Pancreas (tissue), 10 donors: ENCODE results near the gene GNAS-AS1. TPM values are rescaled to one million over a fixed set of nuclear protein-coding genes. Genes with fewer than 3 reads are reported as not detected.

Experiments used
- ATAC-seq, 4 donors: fragments of 200-7000 bp; cut with Tn5 transposase; one replicate each; pipeline versions ENCODE4 v1.8.0 to v1.9.1; 2020; ENCODE audit warnings: mild to moderate bottlenecking in 4 of 4, moderate library complexity in 4 of 4
- DNase-seq, 6 donors: peaks; one replicate each; pipeline ENCODE4 v3.0.0-alpha.2; 2020
- FAIRE-seq: peaks from 2 replicates; lab custom pipeline; 2012; peaks lifted over from hg19 to GRCh38; lab: Jason Lieb, UNC
- H3K27ac ChIP-seq, 4 donors: fragments of 200-600 bp; sonication (generic); 1 replicate in 3 of 4; 2 replicates in 1 of 4; pipeline versions ENCODE4 v1.5.0 to v1.8.0; 2020
- H3K27me3 ChIP-seq, 4 donors: fragments of 200-600 bp; one replicate each; pipeline ENCODE4 v1.8.0; 2021
- H3K36me3 ChIP-seq, 3 donors: fragments of 200-600 bp; sonication (generic) in 1 of 3; one replicate each; pipeline versions ENCODE4 v1.5.0 to v1.8.0; 2020 to 2021
- H3K4me1 ChIP-seq, 3 donors: fragments of 200-600 bp; one replicate each; pipeline ENCODE4 v1.8.0; 2021
- H3K4me3 ChIP-seq, 4 donors: fragments of 200-600 bp; sonication (generic) in 2 of 4; one replicate each; pipeline versions ENCODE4 v1.5.0 to v1.8.0; 2020 to 2021
- H3K9me3 ChIP-seq, 4 donors: fragments of 200-600 bp; one replicate each; pipeline ENCODE4 v1.8.0; 2021
- CTCF ChIP-seq, 4 donors: fragments of 200-600 bp; sonication (generic) in 3 of 4; IDR thresholded peaks; one replicate each; pipeline versions ENCODE4 v1.5.0 to v1.8.0; 2021; ENCODE audit warnings: antibody characterized with exemption in 4 of 4
- WGBS, 2 donors: extraction: QIAGEN DNeasy Blood & Tissue Kit; methylation state at CpG; one replicate each; pipeline ENCODE4 v1.1.7; 2013; 5-methylcytosine and 5-hydroxymethylcytosine counted together
- intact Hi-C, 3 donors: fragments of 100-400 bp; cut with DNase I; formaldehyde crosslinking; loops; one replicate each; pipeline versions ENCODE4 v1.11.1 to v1.14.2; 2022
- polyA plus RNA-seq, 2 donors: library from polyadenylated mRNA; stranded (reverse); fragments of 200-250 nt; gene quantifications; one replicate each; pipeline ENCODE4 v1.2.3, GENCODE V29; 2013
- total RNA-seq, 6 donors: library from RNA; stranded (reverse); fragmentation: NEBNext Ultra II Directional in 4 of 6; extraction: Animal tissue kit (Norgen Biotek cat#: 25700) in 4 of 6; gene quantifications; one replicate each; pipeline versions ENCODE4 v1.2.1 to v1.2.4, GENCODE V29; 2021 to 2023
- donor health status: healthy with polysubstance abuse.
- donor health status: DM: no; HTN: no; CAD: no; lungs with moderate emphysema.
- donor health status: DM: no; HTN: no; CAD: no.
- donor health status: control.
- donor health status: control.
- donor health status: Bipolar disorder and iron deficiency.
- donor health status: DM: yes; HTN: yes; CAD: no.
- donor health status: DM: no; HTN: no; CAD: no.
- donor health status: DM: no; HTN: no; CAD: no.
- donor health status: DM: yes; HTN: yes; CAD: no.

The GNAS-AS1 gene
- total and polyA plus RNA-seq, 8 donors = 0.47 to 2.8 (median 0.58) TPM

DNA sequence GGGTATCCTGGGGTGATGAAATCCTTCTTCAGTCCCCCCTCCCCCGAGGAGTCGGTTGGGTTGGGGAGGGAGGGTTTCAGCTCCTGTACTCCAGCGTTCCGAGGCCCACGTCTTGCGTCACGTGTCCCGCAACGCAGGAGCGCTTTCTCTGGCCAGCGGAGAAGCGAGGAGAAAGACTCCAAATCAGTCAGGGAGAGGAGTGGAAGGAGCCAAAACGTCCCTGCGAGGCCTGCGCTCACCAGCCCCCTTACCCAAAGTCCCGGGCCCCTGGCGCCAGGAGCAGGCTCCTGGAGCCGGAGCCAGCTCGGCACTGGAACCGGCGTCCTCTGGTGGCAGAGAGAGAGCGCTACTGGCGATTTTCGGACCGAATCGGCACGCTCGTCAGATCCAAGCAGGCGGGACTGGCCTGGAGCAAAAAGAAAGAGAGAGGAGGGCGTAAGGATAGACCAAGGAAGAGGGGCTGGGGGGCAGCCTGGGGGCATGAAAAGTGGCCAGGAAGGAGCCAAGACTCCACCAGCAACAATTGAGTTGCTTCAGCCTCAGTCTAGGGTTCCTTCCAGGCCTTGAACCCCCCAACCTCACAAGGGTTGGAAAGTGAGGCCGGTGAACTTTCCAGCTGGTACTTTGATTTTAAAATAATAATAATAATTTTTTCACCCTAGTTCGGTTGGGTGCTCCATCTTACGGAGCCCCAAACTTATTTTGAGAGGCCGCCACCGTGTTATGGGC lies 2.0 kb upstream of the GNAS-AS1 start, which contains the start of gene GNAS:
GNAS (plus strand) TSS at position 174 of the 729 bp plus-strand sequence.
- Histone ChIP-seq H3K27me3 (peaks cover 0 to 8% (median 0%) of the 10 kb centered on the region in 4 donors), H3K4me3 (peak within 1 kb of the TSS; percentile 9 to 55 (median 30)), H3K36me3 (no peaks in the 10 kb centered on the region), H3K27ac (no peak within 1 kb of the TSS), H3K9me3 (no peaks in the 10 kb centered on the region), H3K4me1 (no peaks in the 10 kb centered on the region)
- 31 to 32% methylated on average over 34 to 35 of the region's 35 CpGs for WGBS, 2 donors
- peak; percentile 66 to 78 (median 76) for ATAC-seq
- TF ChIP-seq CTCF (IDR thresholded peaks at IDR 0.05) = peak; percentile 14 to 50 (median 29)
- FAIRE-seq = no peak
- DNase-seq = peak; percentile 40 to 81 (median 66)
- intact Hi-C loops = loop anchor here in 1 of 3 donors (10.0 kb wide), 1 partner anchor 602 kb away; no protein-coding TSS in a partner anchor

DNA sequence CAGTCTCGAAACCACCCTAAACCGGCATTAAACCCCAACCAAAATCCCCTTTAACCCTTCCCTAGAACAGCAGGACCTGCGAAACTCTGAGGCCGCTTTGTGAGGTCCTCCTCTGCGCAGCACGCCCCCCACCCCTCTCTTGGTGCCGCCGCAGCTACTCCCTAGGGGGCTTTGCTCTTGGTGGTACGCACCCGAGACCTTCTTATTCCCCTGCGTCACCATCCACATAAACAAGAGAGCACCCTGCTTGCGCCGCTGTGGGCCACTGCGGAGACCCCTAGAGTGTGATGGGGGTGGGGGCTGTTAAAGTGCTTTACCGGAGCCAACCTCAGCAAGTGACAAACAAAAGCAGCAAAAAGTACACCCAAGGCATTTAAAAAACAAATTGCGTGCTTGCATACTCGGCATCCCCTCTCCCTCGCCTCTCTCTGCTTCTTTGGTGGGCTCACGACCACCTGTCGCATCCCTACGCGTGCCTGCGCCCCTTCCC lies 1.3 kb upstream of the GNAS-AS1 start:
- no peaks in the 10 kb centered on the region for H3K4me1 ChIP-seq
- no peak overlapping the region for H3K27ac ChIP-seq
- H3K9me3 ChIP-seq = no peaks in the 10 kb centered on the region
- H3K36me3 ChIP-seq = no peaks in the 10 kb centered on the region
- 32 to 38% methylated on average over 23 of the region's 23 CpGs for WGBS, 2 donors
- no peak for ATAC-seq
- intact Hi-C loops = loop anchor here in 1 of 3 donors (10.0 kb wide), 1 partner anchor 603 kb away; no protein-coding TSS in a partner anchor
- TF ChIP-seq CTCF (IDR thresholded peaks at IDR 0.05) = no peak
- H3K27me3 ChIP-seq = peaks cover 0 to 8% (median 0%) of the 10 kb centered on the region in 4 donors
- FAIRE-seq = no peak
- DNase-seq = no peak
- H3K4me3 ChIP-seq = peak overlapping the region in 3 of 4 donors; percentile 5 to 55 (median 42)

- H3K9me3 ChIP-seq = no peaks in the 10 kb centered on the region
- intact Hi-C loops = loop anchor here in 1 of 3 donors (10.0 kb wide), 1 partner anchor 603 kb away; no protein-coding TSS in a partner anchor
- FAIRE-seq (no peak), ATAC-seq (peak in 3 of 4 donors; percentile 34 to 46 (median 42)), DNase-seq (peak in 2 of 6 donors; percentile 20 to 62)
- TF ChIP-seq CTCF (IDR thresholded peaks at IDR 0.05) = no peak
- no peaks in the 10 kb centered on the region for H3K4me1 ChIP-seq
- 44 to 55% methylated on average over 38 to 41 of the region's 41 CpGs for WGBS, 2 donors
- no peaks in the 10 kb centered on the region for H3K36me3 ChIP-seq
- peaks cover 0 to 8% (median 0%) of the 10 kb centered on the region in 4 donors for H3K27me3 ChIP-seq
- no peak overlapping the region for H3K27ac ChIP-seq
- H3K4me3 ChIP-seq = peak overlapping the region; percentile 18 to 55 (median 40)
These were observed 693 bp upstream of the GNAS-AS1 start for GRCh38 chr20:58851221-58851968.

GRCh38 chr20:58847463-58847862 lies 3.2 kb downstream of the GNAS-AS1 start:
- H3K36me3 ChIP-seq = no peaks in the 10 kb centered on the region
- DNase-seq (no peak), FAIRE-seq (no peak), ATAC-seq (no peak)
- no peak overlapping the region for H3K4me3 ChIP-seq
- no peak for TF ChIP-seq CTCF (IDR thresholded peaks at IDR 0.05)
- no peaks in the 10 kb centered on the region for H3K4me1 ChIP-seq
- no peaks in the 10 kb centered on the region for H3K9me3 ChIP-seq
- intact Hi-C loops = loop anchor here in 1 of 3 donors (10.0 kb wide), 1 partner anchor 603 kb away; no protein-coding TSS in a partner anchor
- WGBS, 2 donors = 54 to 62% methylated on average over 2 of the region's 2 CpGs
- no peaks in the 10 kb centered on the region for H3K27me3 ChIP-seq
- H3K27ac ChIP-seq = no peak overlapping the region
